H9 (cell line): ENCODE measurements around the gene BACE2. TPM values are rescaled to one million over a fixed set of nuclear protein-coding genes. Genes with fewer than 3 reads are reported as not detected.
A peak's percentile ranks its signal among the peaks of the same experiment; 100 is the strongest.

Experiments used
- DNase-seq: peaks from one replicate; pipeline ENCODE4 v3.0.0-alpha.2; 2017
- H2AFZ ChIP-seq: one replicate; pipeline ENCODE4 v1.6.1; 2013; ENCODE audit warnings: mild to moderate bottlenecking, low read length, control low read depth, moderate library complexity
- H2AK5ac ChIP-seq: 2 replicates; pipeline ENCODE4 v1.6.1; 2013; ENCODE audit warnings: low read length, control low read depth, mixed read lengths; ENCODE audit not compliant: insufficient read length
- H2BK120ac ChIP-seq: one replicate; pipeline ENCODE4 v1.6.1; 2013; ENCODE audit warnings: low read depth, mild to moderate bottlenecking, low read length, control low read depth, inconsistent platforms; ENCODE audit not compliant: poor library complexity, severe bottlenecking
- H2BK12ac ChIP-seq: 2 replicates; pipeline ENCODE4 v1.6.1; 2013; ENCODE audit warnings: low read length, control low read depth, mixed read lengths, low read depth; ENCODE audit not compliant: insufficient read length
- H2BK15ac ChIP-seq: 2 replicates; pipeline ENCODE4 v1.6.1; 2013; ENCODE audit warnings: low read depth, low read length, control low read depth
- H2BK20ac ChIP-seq: one replicate; pipeline ENCODE4 v1.6.1; 2013; ENCODE audit warnings: low read depth, mild to moderate bottlenecking, low read length, control low read depth, inconsistent platforms; ENCODE audit not compliant: poor library complexity, severe bottlenecking
- H2BK5ac ChIP-seq: 2 replicates; pipeline ENCODE4 v1.6.1; 2013; ENCODE audit warnings: low read length, control low read depth, mixed read lengths; ENCODE audit not compliant: insufficient read length
- H3K14ac ChIP-seq: 2 replicates; pipeline ENCODE4 v1.6.1; 2013; ENCODE audit warnings: low read length, control low read depth; ENCODE audit not compliant: insufficient read depth
- H3K18ac ChIP-seq: 2 replicates; pipeline ENCODE4 v1.6.1; 2013; ENCODE audit warnings: low read depth, mild to moderate bottlenecking, mixed read lengths, low read length, control low read depth; ENCODE audit not compliant: insufficient read length
- H3K23ac ChIP-seq: 2 replicates; pipeline ENCODE4 v1.6.1; 2013; ENCODE audit warnings: low read length, control low read depth, mixed read lengths, low read depth; ENCODE audit not compliant: insufficient read length
- H3K23me2 ChIP-seq: 2 replicates; pipeline ENCODE4 v1.6.1; 2013; ENCODE audit warnings: low read depth, mild to moderate bottlenecking, mixed read lengths, low read length, control low read depth; ENCODE audit not compliant: insufficient read length, poor library complexity, severe bottlenecking
- H3K27ac ChIP-seq: 2 replicates; pipeline ENCODE4 v1.5.1; 2013; ENCODE audit warnings: low read length, control low read depth, mixed read lengths, low read depth; ENCODE audit not compliant: insufficient read length
- H3K27me3 ChIP-seq: 2 replicates; pipeline ENCODE4 v1.6.1; 2013; ENCODE audit warnings: low read length, control low read depth, inconsistent platforms; ENCODE audit not compliant: insufficient read depth
- H3K4ac ChIP-seq: 2 replicates; pipeline ENCODE4 v1.6.1; 2013; ENCODE audit warnings: low read depth, mild to moderate bottlenecking, control low read depth, inconsistent platforms, low read length, moderate library complexity
- H3K4me1 ChIP-seq: 2 replicates; pipeline ENCODE4 v1.6.1; 2013; ENCODE audit warnings: low read length, control low read depth, inconsistent platforms; ENCODE audit not compliant: insufficient read depth
- H3K4me2 ChIP-seq: 2 replicates; pipeline ENCODE4 v1.6.1; 2013; ENCODE audit warnings: low read length, control low read depth, mixed read lengths; ENCODE audit not compliant: insufficient read length, insufficient read depth
- H3K56ac ChIP-seq: 2 replicates; pipeline ENCODE4 v1.6.1; 2013; ENCODE audit warnings: low read depth, mild to moderate bottlenecking, mixed read lengths, low read length, control low read depth; ENCODE audit not compliant: insufficient read length
- H3K79me1 ChIP-seq: 2 replicates; pipeline ENCODE4 v1.6.1; 2013; ENCODE audit warnings: low read depth, mild to moderate bottlenecking, moderate library complexity, low read length, control low read depth, inconsistent platforms; ENCODE audit not compliant: insufficient read depth, poor library complexity, severe bottlenecking
- H3K79me2 ChIP-seq: 2 replicates; pipeline ENCODE4 v1.6.1; 2013; ENCODE audit warnings: low read length, control low read depth, inconsistent platforms; ENCODE audit not compliant: insufficient read depth
- H3K9ac ChIP-seq: 2 replicates; pipeline ENCODE4 v1.6.1; 2013; ENCODE audit warnings: low read length, control low read depth, mixed read lengths; ENCODE audit not compliant: insufficient read length; ENCODE audit errors: extremely low read depth
- H3K9me3 ChIP-seq: one replicate; pipeline ENCODE4 v1.6.1; 2013; ENCODE audit warnings: low read depth, low read length, inconsistent platforms; ENCODE audit not compliant: control insufficient read depth
- H3T11ph ChIP-seq: one replicate; pipeline ENCODE4 v1.6.1; 2013; ENCODE audit warnings: mild to moderate bottlenecking, low read length, control low read depth, inconsistent platforms
- H4K20me1 ChIP-seq: one replicate; pipeline ENCODE4 v1.6.1; 2013; ENCODE audit not compliant: control insufficient read depth, insufficient read length, insufficient read depth
- H4K5ac ChIP-seq: 2 replicates; pipeline ENCODE4 v1.6.1; 2013; ENCODE audit warnings: low read depth, mild to moderate bottlenecking, mixed read lengths, low read length, control low read depth; ENCODE audit not compliant: insufficient read length
- H4K8ac ChIP-seq: replicated peaks from 2 replicates; pipeline ENCODE4 v1.6.1; 2013; ENCODE audit warnings: low read length, control low read depth, mixed read lengths, low read depth; ENCODE audit not compliant: insufficient read length
- H4K91ac ChIP-seq: 2 replicates; pipeline ENCODE4 v1.6.1; 2013; ENCODE audit warnings: low read depth, mild to moderate bottlenecking, moderate library complexity, mixed read lengths, low read length, control low read depth; ENCODE audit not compliant: insufficient read length
- H3K27ac Mint-ChIP-seq, 3 experiments: 2 replicates in 2 of 3; 3 replicates in 1 of 3; pipeline ENCODE4 v1.8.0; 2020 to 2021; ENCODE audit warnings: mixed read lengths in 3 of 3, mild to moderate bottlenecking in 1 of 3, moderate library complexity in 1 of 3
- H3K27me3 Mint-ChIP-seq: 2 replicates; pipeline ENCODE4 v1.8.0; 2021; ENCODE audit warnings: low read depth, mild to moderate bottlenecking, moderate library complexity, mixed read lengths
- H3K36me3 Mint-ChIP-seq, 3 experiments: 2 replicates in 2 of 3; 3 replicates in 1 of 3; pipeline ENCODE4 v1.8.0; 2020 to 2021; ENCODE audit warnings: low read depth in 3 of 3, mixed read lengths in 3 of 3; ENCODE audit not compliant: insufficient read depth in 1 of 3
- H3K4me1 Mint-ChIP-seq, 2 experiments: 2 replicates each; pipeline ENCODE4 v1.8.0; 2020; ENCODE audit warnings: mixed read lengths in 2 of 2
- H3K4me3 Mint-ChIP-seq, 2 experiments: 2 replicates in 1 of 2; 3 replicates in 1 of 2; pipeline ENCODE4 v1.8.0; 2020 to 2021; ENCODE audit warnings: mild to moderate bottlenecking in 2 of 2, mixed read lengths in 2 of 2, moderate library complexity in 1 of 2
- H3K9me3 Mint-ChIP-seq, 2 experiments: 2 replicates in 1 of 2; 3 replicates in 1 of 2; pipeline ENCODE4 v1.8.0; 2020; ENCODE audit warnings: mild to moderate bottlenecking in 2 of 2, mixed read lengths in 2 of 2, moderate library complexity in 1 of 2
- whole genome bisulfite sequencing: extraction: QIAGEN DNeasy Blood & Tissue Kit; methylation state at CpG from one replicate; pipeline ENCODE4 v1.1.7; 2013; ENCODE audit warnings: missing lambda C conversion rate, low lambda C conversion rate, mixed read lengths; ENCODE audit not compliant: insufficient read length; ENCODE audit errors: extremely low coverage; 5-methylcytosine and 5-hydroxymethylcytosine counted together
- total RNA-seq: library from RNA; stranded (reverse); gene quantifications from 2 replicates; pipeline ENCODE4 v1.2.1, GENCODE V29; 2021
- TF ChIP-seq, protein P1 (sequence below): fragments of 200-600 bp; sonication (generic); conservative IDR thresholded peaks from 3 replicates; pipeline ENCODE4 v1.8.0; 2021; ENCODE audit warnings: antibody characterized with exemption, mild to moderate bottlenecking

Gene BACE2
- total RNA-seq, 1 experiment from 2014 or later = 8.0 TPM

DNA sequence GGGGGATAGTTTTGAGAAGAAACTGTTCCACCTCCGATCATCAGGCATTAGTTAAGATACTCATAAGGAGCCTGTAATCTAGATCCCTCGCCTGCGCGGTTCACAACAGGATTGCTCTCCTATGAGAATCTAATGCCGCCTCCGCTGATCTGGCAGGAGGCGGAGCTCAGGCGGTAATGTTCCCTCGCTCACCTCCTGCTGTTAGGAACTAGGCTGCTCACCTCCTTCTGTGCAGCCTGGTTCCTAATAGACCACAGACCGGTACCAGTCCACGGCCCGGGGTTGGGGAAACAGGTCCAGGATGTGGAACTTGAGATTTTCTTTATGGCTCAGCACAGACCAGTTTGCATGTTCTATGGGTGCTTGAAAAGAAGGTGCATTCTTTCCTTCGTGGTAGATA, 121.5 kb downstream of the BACE2 start:
- Histone ChIP-seq H3K23ac (no peak overlapping the region), H3K27ac (no peak overlapping the region), H3K27me3 (no peaks in the 10 kb centered on the region), H3K9ac (no peak overlapping the region), H2AK5ac (no peak overlapping the region), H3K14ac (no peak overlapping the region), H4K5ac (no peak overlapping the region), H4K8ac (no peak overlapping the region), H2AFZ (no peak overlapping the region), H3K4me2 (no peak overlapping the region), H4K91ac (no peak overlapping the region), H2BK5ac (no peak overlapping the region), H4K20me1 (no peaks in the 10 kb centered on the region), H3K79me1 (no peaks in the 10 kb centered on the region), H2BK20ac (no peak overlapping the region), H3K18ac (no peak overlapping the region), H3K4me1 (no peaks in the 10 kb centered on the region), H3K23me2 (no peaks in the 10 kb centered on the region), H2BK12ac (no peak overlapping the region), H2BK120ac (no peak overlapping the region), H3K9me3 (peaks cover 13% of the 10 kb centered on the region), H2BK15ac (no peak overlapping the region), H3K56ac (no peak overlapping the region), H3T11ph (no peak overlapping the region), H3K4ac (no peak overlapping the region), H3K79me2 (no peaks in the 10 kb centered on the region)
- no CpG with 5 or more reads among the region's 13 CpGs for WGBS
- peak; percentile 41 for DNase-seq
- peaks cover 3 to 4% of the 10 kb centered on the region in 2 experiments; a peak in 3 of 4 replicates for H3K4me1 Mint-ChIP-seq
- H3K36me3 Mint-ChIP-seq = peaks cover 0 to 22% (median 8%) of the 10 kb centered on the region in 3 experiments; a peak in 6 of 7 replicates
- H3K27ac Mint-ChIP-seq = no peak overlapping the region
- peaks cover 11% of the 10 kb centered on the region for H3K27me3 Mint-ChIP-seq
- TF ChIP-seq, protein P1, sequence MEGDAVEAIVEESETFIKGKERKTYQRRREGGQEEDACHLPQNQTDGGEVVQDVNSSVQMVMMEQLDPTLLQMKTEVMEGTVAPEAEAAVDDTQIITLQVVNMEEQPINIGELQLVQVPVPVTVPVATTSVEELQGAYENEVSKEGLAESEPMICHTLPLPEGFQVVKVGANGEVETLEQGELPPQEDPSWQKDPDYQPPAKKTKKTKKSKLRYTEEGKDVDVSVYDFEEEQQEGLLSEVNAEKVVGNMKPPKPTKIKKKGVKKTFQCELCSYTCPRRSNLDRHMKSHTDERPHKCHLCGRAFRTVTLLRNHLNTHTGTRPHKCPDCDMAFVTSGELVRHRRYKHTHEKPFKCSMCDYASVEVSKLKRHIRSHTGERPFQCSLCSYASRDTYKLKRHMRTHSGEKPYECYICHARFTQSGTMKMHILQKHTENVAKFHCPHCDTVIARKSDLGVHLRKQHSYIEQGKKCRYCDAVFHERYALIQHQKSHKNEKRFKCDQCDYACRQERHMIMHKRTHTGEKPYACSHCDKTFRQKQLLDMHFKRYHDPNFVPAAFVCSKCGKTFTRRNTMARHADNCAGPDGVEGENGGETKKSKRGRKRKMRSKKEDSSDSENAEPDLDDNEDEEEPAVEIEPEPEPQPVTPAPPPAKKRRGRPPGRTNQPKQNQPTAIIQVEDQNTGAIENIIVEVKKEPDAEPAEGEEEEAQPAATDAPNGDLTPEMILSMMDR = no peak
- peaks cover 17 to 21% of the 10 kb centered on the region in 2 experiments for H3K9me3 Mint-ChIP-seq
- H3K4me3 Mint-ChIP-seq = no peak overlapping the region
